Activated CD4-positive, alpha-beta memory T cell treated with anti-CD3 and anti-CD28 coated beads, Interleukin-2, amount 10 ng/mL, durations not matched to agents 7 days and 5 days (primary cell): ENCODE results near the gene DCAKD. TPM values are rescaled to one million over a fixed set of nuclear protein-coding genes. Genes with fewer than 3 reads are reported as not detected.

Source experiments
- CTCF ChIA-PET: fragments of 350-600 bp; sonication (Branson Sonifier 250); formaldehyde crosslinking; loops from one replicate; lab custom pipeline; 2021; ENCODE audit warnings: antibody characterized with exemption, inconsistent platforms; lab: Charles Lee
- POLR2A ChIA-PET: fragments of 350-600 bp; sonication (Branson Sonifier 250); formaldehyde crosslinking; loops from one replicate; lab custom pipeline; 2021; ENCODE audit warnings: antibody characterized with exemption; lab: Charles Lee
- DNase-seq: peaks from one replicate; pipeline ENCODE4 v3.0.0-alpha.2; 2020
- H3K27ac Mint-ChIP-seq: one replicate; pipeline ENCODE4 v1.8.0; 2021; ENCODE audit warnings: mild to moderate bottlenecking, mixed read lengths
- H3K27me3 Mint-ChIP-seq: one replicate; pipeline ENCODE4 v1.8.0; 2021; ENCODE audit warnings: mixed read lengths
- H3K36me3 Mint-ChIP-seq: one replicate; pipeline ENCODE4 v1.8.0; 2021; ENCODE audit warnings: low read depth, mixed read lengths
- H3K4me1 Mint-ChIP-seq: one replicate; pipeline ENCODE4 v1.8.0; 2021; ENCODE audit warnings: mixed read lengths
- H3K4me3 Mint-ChIP-seq: one replicate; pipeline ENCODE4 v1.8.0; 2021; ENCODE audit warnings: mild to moderate bottlenecking, mixed read lengths
- H3K9me3 Mint-ChIP-seq: one replicate; pipeline ENCODE4 v1.8.0; 2021; ENCODE audit warnings: mixed read lengths
- total RNA-seq, 2 experiments: library from RNA; stranded (reverse); gene quantifications; one replicate each; pipeline ENCODE4 v1.2.3, GENCODE V29; 2021

Gene DCAKD
- total RNA-seq, 2 experiments from 2014 or later = 25.9 to 26.2 TPM

GRCh38 chr17:44989552-44990138 lies 61.8 kb downstream of the DCAKD start:
- CTCF ChIA-PET = no interaction called here
- Mint-ChIP-seq H3K27ac (no peak overlapping the region), H3K27me3 (peaks cover 42% of the 10 kb centered on the region)

GRCh38 chr17:44988044-44988942 lies 63.1 kb downstream of the DCAKD start:
- POLR2A ChIA-PET = interaction anchor here (0.6 kb wide), 1 partner anchor 268 kb away, joined by 3 read pairs; no protein-coding TSS in a partner anchor
- Mint-ChIP-seq H3K36me3 (no peaks in the 10 kb centered on the region), H3K4me1 (no peaks in the 10 kb centered on the region), H3K4me3 (no peak overlapping the region), H3K9me3 (peaks cover 3% of the 10 kb centered on the region), H3K27ac (no peak overlapping the region), H3K27me3 (peaks cover 38% of the 10 kb centered on the region)
- DNase-seq = no peak
- CTCF ChIA-PET = no interaction called here

More at GRCh38 chr17:44989552-44990138, 61.8 kb downstream of the DCAKD start:
- Mint-ChIP-seq H3K4me3 (no peak overlapping the region), H3K9me3 (peaks cover 3% of the 10 kb centered on the region), H3K36me3 (no peaks in the 10 kb centered on the region), H3K4me1 (no peaks in the 10 kb centered on the region)
- POLR2A ChIA-PET = no interaction called here
- no peak for DNase-seq

GRCh38 chr17:44983563-44983962 lies 67.9 kb downstream of the DCAKD start:
- no peaks in the 10 kb centered on the region for H3K4me1 Mint-ChIP-seq
- no peak overlapping the region for H3K4me3 Mint-ChIP-seq
- H3K9me3 Mint-ChIP-seq = peaks cover 3% of the 10 kb centered on the region
- CTCF ChIA-PET = no interaction called here
- POLR2A ChIA-PET = no interaction called here
- DNase-seq = no peak
- H3K36me3 Mint-ChIP-seq = no peaks in the 10 kb centered on the region
- peaks cover 43% of the 10 kb centered on the region for H3K27me3 Mint-ChIP-seq
- H3K27ac Mint-ChIP-seq = no peak overlapping the region

GRCh38 chr17:44982113-44982702 lies 69.2 kb downstream of the DCAKD start:
- H3K36me3 Mint-ChIP-seq = no peaks in the 10 kb centered on the region
- H3K27ac Mint-ChIP-seq = no peak overlapping the region
- no peak overlapping the region for H3K4me3 Mint-ChIP-seq
- no peaks in the 10 kb centered on the region for H3K4me1 Mint-ChIP-seq
- ChIA-PET CTCF (no interaction called here), POLR2A (no interaction called here)
- peaks cover 36% of the 10 kb centered on the region for H3K27me3 Mint-ChIP-seq
- peaks cover 3% of the 10 kb centered on the region for H3K9me3 Mint-ChIP-seq
- DNase-seq = no peak

- no peak for DNase-seq
- Mint-ChIP-seq H3K9me3 (peaks cover 3% of the 10 kb centered on the region), H3K27me3 (peaks cover 38% of the 10 kb centered on the region), H3K4me1 (no peaks in the 10 kb centered on the region), H3K27ac (no peak overlapping the region), H3K4me3 (no peak overlapping the region), H3K36me3 (no peaks in the 10 kb centered on the region)
- ChIA-PET CTCF (no interaction called here), POLR2A (no interaction called here)
These were observed 70.0 kb downstream of the DCAKD start for GRCh38 chr17:44981221-44981968.

- Mint-ChIP-seq H3K4me1 (no peaks in the 10 kb centered on the region), H3K27ac (no peak overlapping the region), H3K27me3 (peaks cover 39% of the 10 kb centered on the region), H3K9me3 (no peaks in the 10 kb centered on the region), H3K4me3 (no peak overlapping the region), H3K36me3 (no peaks in the 10 kb centered on the region)
- no peak for DNase-seq
- POLR2A ChIA-PET = no interaction called here
- CTCF ChIA-PET = no interaction called here
These were observed 71.9 kb downstream of the DCAKD start for GRCh38 chr17:44979426-44979995.

GRCh38 chr17:44978807-44979206 lies 72.6 kb downstream of the DCAKD start:
- DNase-seq = no peak
- CTCF ChIA-PET = interaction anchor here (1.2 kb wide), 1 partner anchor 10 kb away, joined by 3 read pairs; no protein-coding TSS in a partner anchor
- POLR2A ChIA-PET = no interaction called here
- H3K27ac Mint-ChIP-seq = no peak overlapping the region
- no peaks in the 10 kb centered on the region for H3K4me1 Mint-ChIP-seq
- H3K27me3 Mint-ChIP-seq = peaks cover 43% of the 10 kb centered on the region
- no peaks in the 10 kb centered on the region for H3K36me3 Mint-ChIP-seq
- no peak overlapping the region for H3K4me3 Mint-ChIP-seq
- H3K9me3 Mint-ChIP-seq = no peaks in the 10 kb centered on the region

- Mint-ChIP-seq H3K27me3 (peaks cover 45% of the 10 kb centered on the region), H3K4me1 (no peaks in the 10 kb centered on the region), H3K4me3 (no peak overlapping the region), H3K9me3 (no peaks in the 10 kb centered on the region), H3K36me3 (no peaks in the 10 kb centered on the region), H3K27ac (no peak overlapping the region)
- no peak for DNase-seq
- POLR2A ChIA-PET = no interaction called here
- CTCF ChIA-PET = interaction anchor here (1.2 to 1.4 kb wide), 3 partner anchors 9 to 58 kb away, joined by 3 read pairs; no protein-coding TSS in a partner anchor
These were observed 73.5 kb downstream of the DCAKD start for GRCh38 chr17:44977814-44978550.

- ChIA-PET POLR2A (no interaction called here), CTCF (interaction anchor here (0.7 to 1.4 kb wide), 3 partner anchors 8 to 57 kb away, joined by 3 read pairs; partner anchors contain the start of gene C1QL1)
- DNase-seq = no peak
- H3K27ac Mint-ChIP-seq = no peak overlapping the region
- no peaks in the 10 kb centered on the region for H3K36me3 Mint-ChIP-seq
- H3K27me3 Mint-ChIP-seq = peaks cover 43% of the 10 kb centered on the region
- no peak overlapping the region for H3K4me3 Mint-ChIP-seq
- peaks cover 3% of the 10 kb centered on the region for H3K4me1 Mint-ChIP-seq
- H3K9me3 Mint-ChIP-seq = no peaks in the 10 kb centered on the region
These were observed 74.4 kb downstream of the DCAKD start for GRCh38 chr17:44977065-44977464.

GRCh38 chr17:44976206-44976605 lies 75.2 kb downstream of the DCAKD start:
- H3K27ac Mint-ChIP-seq = no peak overlapping the region
- peaks cover 47% of the 10 kb centered on the region for H3K27me3 Mint-ChIP-seq
- DNase-seq = no peak
- H3K9me3 Mint-ChIP-seq = no peaks in the 10 kb centered on the region
- ChIA-PET POLR2A (no interaction called here), CTCF (interaction anchor here (1.4 kb wide), 1 partner anchor 46 kb away, joined by 3 read pairs; no protein-coding TSS in a partner anchor)
- H3K4me1 Mint-ChIP-seq = peaks cover 7% of the 10 kb centered on the region
- no peak overlapping the region for H3K4me3 Mint-ChIP-seq
- no peaks in the 10 kb centered on the region for H3K36me3 Mint-ChIP-seq
